Adipocyte (in vitro differentiated cells): Measurements from ENCODE around the gene TSPYL4.

Experiments used
- DNase-seq: peaks from one replicate; pipeline ENCODE4 v3.0.0-alpha.2; 2015; ENCODE audit warnings: low read depth
- H3K27me3 ChIP-seq: replicated peaks from 2 replicates; pipeline ENCODE4 v1.7.0; 2013; ENCODE audit warnings: mild to moderate bottlenecking, low read length, moderate library complexity; ENCODE audit not compliant: control insufficient read depth, insufficient read depth
- H3K36me3 ChIP-seq: 2 replicates; pipeline ENCODE4 v1.7.0; 2013; ENCODE audit warnings: low read length, mild to moderate bottlenecking, moderate library complexity; ENCODE audit not compliant: control insufficient read depth, insufficient read depth, severe bottlenecking
- H3K4me1 ChIP-seq: 2 replicates; pipeline ENCODE4 v1.7.0; 2013; ENCODE audit warnings: mild to moderate bottlenecking, low read length, moderate library complexity; ENCODE audit not compliant: control insufficient read depth, insufficient read depth
- H3K4me3 ChIP-seq: 2 replicates; pipeline ENCODE4 v1.7.0; 2013; ENCODE audit warnings: mild to moderate bottlenecking, low read length, moderate library complexity
- H3K9ac ChIP-seq: 2 replicates; pipeline ENCODE4 v1.7.0; 2013; ENCODE audit warnings: mild to moderate bottlenecking, low read length, moderate library complexity
- H3K9me3 ChIP-seq: 2 replicates; pipeline ENCODE4 v1.7.0; 2013; ENCODE audit warnings: mild to moderate bottlenecking, low read length, moderate library complexity; ENCODE audit not compliant: control insufficient read depth

TSPYL4 gene

GRCh38 chr6:116251568-116252384 is 2.1 kb downstream of the TSPYL4 start:
- peak; percentile 79 for DNase-seq
- H3K9ac ChIP-seq, result peak overlapping the region; percentile 73
- H3K27me3 ChIP-seq, result no peaks in the 10 kb centered on the region
- no peaks in the 10 kb centered on the region for H3K9me3 ChIP-seq
- peak overlapping the region; percentile 58 for H3K4me3 ChIP-seq
- no peaks in the 10 kb centered on the region for H3K36me3 ChIP-seq
- H3K4me1 ChIP-seq, result peaks cover 39% of the 10 kb centered on the region

DNA sequence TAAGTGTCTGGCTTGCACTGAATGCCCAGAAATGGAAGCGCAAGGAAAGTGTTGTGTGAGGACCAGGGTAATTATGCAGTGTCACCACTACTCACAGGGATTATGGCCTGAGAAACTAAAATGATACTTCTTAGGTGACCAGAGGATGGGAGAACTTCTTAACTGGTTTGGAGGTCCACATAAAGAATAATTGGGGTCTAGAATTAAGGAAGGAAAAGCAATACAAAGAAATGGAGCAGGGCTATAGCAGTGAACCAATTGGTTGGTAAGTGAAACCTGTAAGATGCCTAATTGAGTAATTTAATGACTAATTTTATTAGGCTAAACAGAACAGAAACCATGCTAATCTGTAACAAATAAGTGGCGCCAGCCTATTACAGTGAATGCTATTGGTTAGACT is 5.3 kb downstream of the TSPYL4 start:
- H3K36me3 ChIP-seq, result peaks cover 6% of the 10 kb centered on the region
- H3K27me3 ChIP-seq, result no peaks in the 10 kb centered on the region
- no peaks in the 10 kb centered on the region for H3K9me3 ChIP-seq
- no peak overlapping the region for H3K4me3 ChIP-seq
- DNase-seq, result no peak
- H3K4me1 ChIP-seq, result peaks cover 25% of the 10 kb centered on the region
- no peak overlapping the region for H3K9ac ChIP-seq

GRCh38 chr6:116247285-116247684 is 6.6 kb downstream of the TSPYL4 start:
- Histone ChIP-seq H3K9ac (no peak overlapping the region), H3K27me3 (no peaks in the 10 kb centered on the region), H3K9me3 (no peaks in the 10 kb centered on the region), H3K36me3 (peaks cover 6% of the 10 kb centered on the region), H3K4me3 (no peak overlapping the region), H3K4me1 (peaks cover 16% of the 10 kb centered on the region)
- DNase-seq, result no peak

- peaks cover 6% of the 10 kb centered on the region for H3K36me3 ChIP-seq
- no peak overlapping the region for H3K4me3 ChIP-seq
- H3K27me3 ChIP-seq, result no peaks in the 10 kb centered on the region
- H3K4me1 ChIP-seq, result peaks cover 6% of the 10 kb centered on the region
- H3K9me3 ChIP-seq, result no peaks in the 10 kb centered on the region
- H3K9ac ChIP-seq, result no peak overlapping the region
- DNase-seq, result peak; percentile 76
Measured at GRCh38 chr6:116246089-116246488, 7.8 kb downstream of the TSPYL4 start.

GRCh38 chr6:116244284-116244683 is 9.6 kb downstream of the TSPYL4 start:
- no peaks in the 10 kb centered on the region for H3K9me3 ChIP-seq

GRCh38 chr6:116239856-116240255 is 14.0 kb downstream of the TSPYL4 start:
- no peaks in the 10 kb centered on the region for H3K27me3 ChIP-seq
- H3K36me3 ChIP-seq, result peaks cover 17% of the 10 kb centered on the region
- no peak for DNase-seq
- no peaks in the 10 kb centered on the region for H3K9me3 ChIP-seq
- H3K9ac ChIP-seq, result no peak overlapping the region
- no peaks in the 10 kb centered on the region for H3K4me1 ChIP-seq
- H3K4me3 ChIP-seq, result no peak overlapping the region

More at GRCh38 chr6:116244284-116244683, 9.6 kb downstream of the TSPYL4 start:
- Histone ChIP-seq H3K27me3 (no peaks in the 10 kb centered on the region), H3K36me3 (peaks cover 10% of the 10 kb centered on the region), H3K4me1 (no peaks in the 10 kb centered on the region), H3K4me3 (no peak overlapping the region), H3K9ac (no peak overlapping the region)
- DNase-seq, result no peak

DNA sequence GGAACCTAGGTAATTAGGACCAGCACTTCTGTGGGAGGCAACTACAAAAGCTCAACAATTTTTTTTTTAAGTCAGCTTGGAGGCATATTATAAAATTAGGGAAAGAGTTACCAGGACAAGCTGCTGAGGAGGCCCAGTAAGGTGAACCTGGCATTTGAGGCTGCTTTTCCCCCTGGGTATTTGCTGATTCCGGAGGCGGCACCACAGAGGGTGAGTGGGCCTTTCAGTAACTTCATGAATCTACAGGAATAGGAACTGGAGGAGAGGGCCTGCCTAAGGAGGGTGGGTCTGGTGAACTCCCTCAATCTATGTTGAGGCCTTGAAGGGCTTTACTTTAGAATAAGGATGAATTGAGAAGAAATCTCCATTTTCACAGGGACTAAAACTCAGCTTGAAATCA is 14.6 kb downstream of the TSPYL4 start:
- Histone ChIP-seq H3K36me3 (peaks cover 13% of the 10 kb centered on the region), H3K9me3 (no peaks in the 10 kb centered on the region), H3K9ac (no peak overlapping the region), H3K4me1 (no peaks in the 10 kb centered on the region), H3K27me3 (no peaks in the 10 kb centered on the region), H3K4me3 (no peak overlapping the region)
- DNase-seq, result no peak

- peaks cover 11% of the 10 kb centered on the region for H3K36me3 ChIP-seq
- DNase-seq, result peak; percentile 36
- no peak overlapping the region for H3K9ac ChIP-seq
- no peaks in the 10 kb centered on the region for H3K9me3 ChIP-seq
- no peak overlapping the region for H3K4me3 ChIP-seq
- H3K4me1 ChIP-seq, result no peaks in the 10 kb centered on the region
- no peaks in the 10 kb centered on the region for H3K27me3 ChIP-seq
Measured at GRCh38 chr6:116238083-116238482, 15.8 kb downstream of the TSPYL4 start.

- no peaks in the 10 kb centered on the region for H3K27me3 ChIP-seq
- no peak for DNase-seq
- no peak overlapping the region for H3K9ac ChIP-seq
- peaks cover 7% of the 10 kb centered on the region for H3K36me3 ChIP-seq
- H3K4me1 ChIP-seq, result no peaks in the 10 kb centered on the region
- H3K9me3 ChIP-seq, result no peaks in the 10 kb centered on the region
- H3K4me3 ChIP-seq, result no peak overlapping the region
Measured at GRCh38 chr6:116234689-116235088, 19.2 kb downstream of the TSPYL4 start.

DNA sequence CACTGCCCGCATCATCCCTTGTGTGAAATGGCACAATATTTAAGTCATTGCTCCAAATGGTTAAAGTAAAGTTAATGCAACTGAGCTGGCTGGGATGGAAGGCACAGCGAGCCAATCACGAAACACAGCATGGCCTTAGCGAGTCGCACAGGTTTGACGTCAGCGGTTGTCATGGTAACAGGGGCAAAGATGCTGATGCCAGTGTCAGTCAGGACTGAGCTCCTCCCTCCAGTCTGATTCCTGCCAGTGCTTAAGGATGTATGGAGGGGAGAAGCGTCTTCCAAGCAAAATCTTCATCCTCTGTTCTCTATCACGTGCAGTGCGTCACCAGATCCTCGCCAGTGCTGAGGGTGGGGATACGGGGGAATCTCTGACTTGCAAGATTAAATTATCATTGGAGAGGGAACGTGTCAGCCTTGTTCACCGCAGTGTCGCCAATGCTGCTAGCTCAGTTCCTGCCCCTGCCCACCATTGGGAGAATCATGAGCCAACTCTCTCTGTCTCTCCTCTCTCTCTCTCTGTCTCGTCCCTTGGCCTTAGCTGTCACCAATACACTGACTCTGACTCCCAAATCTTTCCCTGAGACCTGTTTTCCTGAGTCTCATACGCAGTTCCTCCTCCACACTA is 24.5 kb downstream of the TSPYL4 start:
- peak overlapping the region; percentile 56 for H3K9ac ChIP-seq
- no peaks in the 10 kb centered on the region for H3K27me3 ChIP-seq
- peak; percentile 95 for DNase-seq
- H3K36me3 ChIP-seq, result no peaks in the 10 kb centered on the region
- H3K4me3 ChIP-seq, result peak overlapping the region; percentile 77
- H3K9me3 ChIP-seq, result no peaks in the 10 kb centered on the region
- no peaks in the 10 kb centered on the region for H3K4me1 ChIP-seq

- Histone ChIP-seq H3K9ac (no peak overlapping the region), H3K4me1 (peaks cover 7% of the 10 kb centered on the region), H3K27me3 (no peaks in the 10 kb centered on the region), H3K9me3 (no peaks in the 10 kb centered on the region), H3K36me3 (peaks cover 3% of the 10 kb centered on the region), H3K4me3 (no peak overlapping the region)
- DNase-seq, result no peak
Measured at GRCh38 chr6:116223355-116223754, 30.5 kb downstream of the TSPYL4 start.
